HUDEP-2 (cell line): Measurements from ENCODE around the gene RBM23.

Experiments
- DNase-seq, 76 experiments: peaks; one replicate each; lab custom pipeline; 2025; ENCODE audit not compliant: unreplicated experiment in 76 of 76; lab: John Stamatoyannopoulos, UW

Gene RBM23

GRCh38 chr14:22845821-22846625, 72.9 kb downstream of the RBM23 start:
- no peak for DNase-seq

- no peak for DNase-seq
These were observed 73.9 kb downstream of the RBM23 start for GRCh38 chr14:22845103-22845394.

- no peak for DNase-seq
These were observed 74.5 kb downstream of the RBM23 start for GRCh38 chr14:22844221-22845102.
